Stimulated activated CD4-positive, alpha-beta T cell treated with anti-CD3 and anti-CD28 coated beads, Interleukin-2, amount 100 ng/mL, for 24 hours (primary cell): ENCODE results near the gene CRIP1.

Experiments
- DNase-seq, 2 donors: peaks; one replicate each; pipeline ENCODE4 v3.0.0-alpha.2; 2020

Gene CRIP1

DNA sequence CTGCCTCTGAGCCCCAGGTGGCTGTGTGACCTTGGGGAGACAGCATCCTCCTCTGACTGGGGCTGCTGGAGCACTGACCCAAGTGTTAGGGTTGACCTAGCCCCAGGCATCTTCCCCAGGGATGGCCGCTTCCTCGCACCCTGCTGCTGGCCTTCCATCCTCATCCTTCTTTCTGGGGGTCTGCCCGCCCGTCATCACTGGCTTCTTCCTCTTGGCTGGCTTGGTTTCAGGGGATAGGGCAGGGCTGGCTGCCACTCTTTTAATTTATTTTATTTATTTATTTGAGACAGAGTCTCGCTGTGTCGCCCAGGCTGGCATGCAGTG, 7.9 kb downstream of the CRIP1 start:
- DNase-seq = no peak

DNA sequence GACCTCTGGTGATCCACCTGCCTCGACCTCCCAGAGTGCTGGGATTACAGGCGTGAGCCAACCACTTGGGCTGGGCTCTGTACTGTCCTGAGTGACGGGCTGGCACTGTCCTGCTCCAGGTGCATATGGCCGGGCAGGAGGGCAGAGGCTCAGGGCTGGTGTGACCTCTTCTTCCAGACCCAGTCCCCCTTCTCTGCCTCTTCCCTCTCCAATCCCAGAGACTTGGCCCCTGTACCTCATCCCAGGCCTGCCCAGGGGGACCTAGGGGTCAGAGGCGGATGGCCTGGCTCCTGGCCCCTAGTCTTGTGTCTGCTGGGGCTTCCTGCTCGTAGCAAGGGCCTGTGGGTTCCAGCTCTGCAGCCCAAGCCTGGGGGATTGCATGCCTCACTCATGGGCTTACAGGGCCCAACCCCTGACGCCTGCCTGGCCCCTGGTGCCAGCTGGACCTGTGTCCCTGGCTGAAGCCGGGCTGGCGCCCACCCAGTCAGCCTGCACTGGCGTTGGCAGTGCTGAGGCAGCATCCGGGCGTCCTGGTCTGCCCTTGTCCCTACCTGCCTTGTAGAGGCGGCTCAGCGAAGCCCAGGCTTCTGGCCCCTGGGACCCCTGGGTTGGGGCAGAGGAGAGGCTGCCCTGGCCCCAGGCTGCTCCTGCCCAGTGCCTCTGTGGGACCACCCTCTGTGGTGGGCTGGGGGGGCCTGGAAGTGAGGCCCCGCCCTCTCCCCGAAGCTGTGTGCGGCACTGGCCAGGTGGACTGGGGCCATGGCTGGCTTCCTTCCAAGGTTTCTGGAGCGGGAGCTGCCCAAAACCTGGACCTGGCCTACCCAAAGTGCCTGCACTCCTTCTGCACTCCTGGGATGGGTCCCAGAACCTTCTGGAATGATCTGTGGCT, 8.7 kb downstream of the CRIP1 start:
- no peak for DNase-seq

DNA sequence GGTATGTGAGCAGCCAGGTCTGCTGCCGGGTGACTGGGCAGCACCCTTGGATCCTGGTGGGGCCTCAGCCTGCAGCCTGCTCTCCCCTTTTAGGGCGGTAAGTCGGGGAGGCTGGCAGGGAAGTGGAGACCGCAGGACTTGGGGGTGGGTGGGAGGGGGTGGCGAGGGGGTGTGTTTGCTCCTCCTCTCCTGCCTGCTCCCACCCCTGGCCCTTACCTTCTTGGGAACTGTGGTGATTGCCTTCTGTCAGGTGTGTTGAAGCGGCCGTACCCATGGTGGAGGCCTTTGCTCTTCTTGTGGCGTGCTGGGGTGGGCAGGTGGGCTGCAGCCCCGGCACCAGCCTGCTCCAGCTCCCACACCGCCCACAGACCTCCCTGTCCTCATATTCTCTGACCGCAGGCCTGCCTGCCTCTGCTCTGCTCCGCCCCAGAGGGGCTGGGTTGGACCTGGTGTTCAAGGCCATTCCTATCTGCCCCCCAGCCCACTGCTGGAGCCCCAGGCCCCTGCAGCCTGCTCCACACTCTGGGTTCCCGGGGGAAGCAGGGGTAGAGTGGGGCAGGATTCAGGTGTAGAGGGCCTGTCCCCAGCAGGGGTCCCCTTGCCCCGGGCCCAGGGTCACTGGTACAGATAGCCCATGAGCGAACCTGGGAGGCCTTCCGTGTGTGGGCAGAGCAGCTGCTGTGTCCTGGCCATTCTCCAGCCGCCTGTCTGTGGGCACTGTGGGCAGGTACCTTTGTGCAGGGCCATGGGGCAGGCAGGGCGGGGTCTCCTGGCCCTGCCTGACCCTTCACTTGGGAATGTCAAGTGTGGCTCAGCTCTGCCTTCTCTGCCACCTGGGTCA, 9.5 kb downstream of the CRIP1 start:
- DNase-seq = no peak

DNA sequence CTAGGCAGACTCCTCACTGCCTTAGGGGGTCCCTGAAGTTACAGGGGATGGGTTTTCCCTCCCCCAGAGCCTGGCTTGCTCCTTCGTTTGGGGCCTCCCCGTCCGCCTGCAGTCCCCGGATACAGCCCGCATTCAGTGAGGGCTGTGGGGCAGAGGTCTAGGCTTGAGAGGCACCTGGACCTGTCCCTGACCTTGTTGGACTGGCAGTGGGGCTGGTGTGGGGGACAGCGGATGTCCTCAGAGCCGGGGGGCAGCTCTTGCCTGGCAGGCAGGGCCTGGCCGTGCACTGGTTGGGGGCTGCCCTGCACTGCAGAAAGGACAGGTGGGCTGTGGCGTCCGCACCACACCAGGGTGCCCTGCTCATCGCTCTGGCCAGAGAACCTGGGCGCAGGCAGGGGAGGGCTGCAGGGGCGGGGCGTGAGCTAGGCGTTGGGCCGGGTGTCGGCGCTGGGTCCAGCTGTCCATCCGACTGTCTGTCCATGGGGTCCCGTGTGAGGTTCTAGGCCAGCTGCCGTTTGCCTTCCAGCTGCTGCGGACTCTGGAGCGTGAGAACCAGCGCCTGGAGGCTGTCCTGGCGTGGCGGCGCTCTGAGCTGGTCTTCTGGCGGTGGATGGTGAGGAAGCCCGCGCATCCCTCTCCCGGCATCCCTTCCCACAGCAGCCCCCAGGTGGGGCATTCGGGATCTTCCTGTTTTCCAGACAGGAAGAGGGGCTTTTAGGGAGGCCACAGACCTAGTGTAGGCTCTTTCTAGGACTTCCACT, 10.3 kb downstream of the CRIP1 start:
- no peak for DNase-seq

DNA sequence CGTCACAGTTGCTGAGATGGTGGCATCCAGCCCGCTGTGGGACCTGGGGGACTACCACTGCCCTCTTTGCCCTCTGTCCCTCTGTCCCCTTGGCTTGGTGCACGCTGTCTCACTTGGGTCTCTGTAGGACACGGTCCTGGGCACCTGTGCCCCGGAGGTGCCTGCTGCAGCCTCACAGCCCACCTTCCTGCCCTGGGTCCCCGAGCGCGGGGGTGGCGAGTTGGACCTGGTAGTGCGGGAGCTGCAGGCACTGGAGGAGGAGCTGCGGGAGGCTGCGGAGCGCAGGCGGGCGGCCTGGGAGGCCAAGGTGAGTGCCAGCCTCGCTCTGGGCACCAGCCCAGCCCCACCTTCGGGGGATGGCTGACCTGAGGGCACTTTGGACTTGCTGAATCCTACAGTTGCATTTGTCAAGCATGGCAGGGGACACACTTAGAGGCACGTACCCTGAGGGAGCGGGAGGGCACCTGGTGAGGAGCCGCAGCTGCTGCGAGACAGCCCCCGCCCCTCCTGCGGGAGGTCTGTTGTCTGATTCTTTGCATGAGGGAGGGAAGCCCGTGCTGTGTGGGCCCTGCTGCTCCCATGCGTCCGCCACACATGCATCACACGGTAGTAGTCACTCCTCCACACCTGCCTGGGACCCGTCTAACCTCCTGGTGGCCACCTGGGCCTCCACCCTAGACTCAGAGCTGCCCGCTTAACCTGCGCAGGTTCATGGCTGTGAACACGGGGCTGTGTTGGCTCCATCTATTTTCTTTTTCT, 11.2 kb downstream of the CRIP1 start:
- no peak for DNase-seq

DNA sequence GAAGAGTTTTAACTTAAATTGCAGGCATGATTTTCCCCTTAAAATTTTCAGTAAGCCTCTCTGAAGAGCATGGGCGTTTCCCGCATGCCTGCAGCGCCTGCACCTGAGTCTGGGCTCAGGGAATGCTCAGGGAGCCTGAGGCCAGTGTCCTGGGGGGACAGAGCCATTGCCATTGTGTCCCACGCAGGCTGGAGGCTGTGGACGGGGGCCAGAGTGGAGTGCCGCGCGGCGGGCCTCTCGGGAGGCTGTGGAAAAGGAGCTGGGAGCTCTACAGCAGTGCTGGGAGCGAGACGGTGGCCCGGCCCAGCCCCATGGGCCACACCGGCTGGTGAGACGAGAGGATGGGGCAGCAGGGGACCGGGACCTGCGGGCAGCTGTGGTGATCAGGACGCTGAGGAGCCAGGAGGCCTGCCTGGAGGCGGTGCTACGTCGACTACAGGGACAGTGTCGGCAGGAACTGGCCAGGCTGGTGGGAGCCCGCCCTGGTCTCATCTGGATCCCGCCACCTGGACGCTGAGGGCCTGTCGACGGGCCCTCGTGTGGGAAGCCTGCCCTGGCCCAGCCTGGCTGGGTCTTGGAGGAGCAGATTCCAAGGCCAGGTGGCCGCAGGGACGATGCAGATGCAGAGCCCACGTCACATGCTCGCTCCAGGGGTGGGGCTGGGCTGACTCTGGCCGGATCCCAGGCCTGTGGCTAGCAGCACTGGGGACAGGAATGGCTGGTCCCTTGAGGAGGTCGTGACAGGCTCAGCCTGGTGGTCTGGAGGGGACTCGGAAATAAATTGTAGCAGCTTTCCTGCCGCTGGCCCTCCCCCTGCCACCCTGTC, 12.0 kb downstream of the CRIP1 start:
- DNase-seq = no peak

DNA sequence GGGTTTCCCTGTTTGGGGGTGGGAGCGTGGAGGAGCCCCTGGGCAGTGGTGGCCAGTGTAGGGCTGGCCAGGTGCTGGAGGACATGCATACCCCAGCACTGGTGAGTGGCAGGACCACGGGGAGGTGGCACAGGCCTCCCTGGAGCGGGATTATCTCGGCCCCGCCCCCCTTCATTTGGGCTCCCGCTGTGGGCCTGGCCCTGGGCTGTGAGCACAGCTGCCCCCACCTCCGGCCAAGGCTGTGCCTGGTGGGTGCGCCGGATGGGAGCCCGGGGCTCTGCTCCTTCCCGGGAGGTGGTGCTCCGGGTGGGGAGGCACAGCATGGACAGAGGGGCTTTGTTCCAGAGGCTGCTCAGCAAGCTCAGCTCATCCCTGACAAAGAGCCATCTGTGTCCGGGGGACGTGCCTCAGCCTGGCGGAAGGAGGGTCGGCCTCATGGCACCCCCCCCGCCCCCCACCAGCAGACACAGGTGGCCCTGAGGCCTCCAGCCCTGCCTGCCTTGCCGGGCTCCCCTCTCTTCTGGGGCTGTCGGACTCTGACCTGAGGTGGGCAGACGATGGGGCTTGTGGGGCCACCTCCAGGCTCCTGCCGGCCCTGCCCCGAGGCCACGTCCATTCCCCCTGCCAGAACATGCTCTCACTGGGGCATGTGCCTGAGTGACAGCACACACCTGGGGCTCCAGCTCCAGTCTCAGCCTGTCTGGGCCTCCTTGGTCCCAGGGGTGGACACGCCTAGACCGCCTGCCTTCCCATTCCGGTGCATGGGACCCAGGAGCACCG, 12.8 kb downstream of the CRIP1 start:
- DNase-seq = no peak

DNA sequence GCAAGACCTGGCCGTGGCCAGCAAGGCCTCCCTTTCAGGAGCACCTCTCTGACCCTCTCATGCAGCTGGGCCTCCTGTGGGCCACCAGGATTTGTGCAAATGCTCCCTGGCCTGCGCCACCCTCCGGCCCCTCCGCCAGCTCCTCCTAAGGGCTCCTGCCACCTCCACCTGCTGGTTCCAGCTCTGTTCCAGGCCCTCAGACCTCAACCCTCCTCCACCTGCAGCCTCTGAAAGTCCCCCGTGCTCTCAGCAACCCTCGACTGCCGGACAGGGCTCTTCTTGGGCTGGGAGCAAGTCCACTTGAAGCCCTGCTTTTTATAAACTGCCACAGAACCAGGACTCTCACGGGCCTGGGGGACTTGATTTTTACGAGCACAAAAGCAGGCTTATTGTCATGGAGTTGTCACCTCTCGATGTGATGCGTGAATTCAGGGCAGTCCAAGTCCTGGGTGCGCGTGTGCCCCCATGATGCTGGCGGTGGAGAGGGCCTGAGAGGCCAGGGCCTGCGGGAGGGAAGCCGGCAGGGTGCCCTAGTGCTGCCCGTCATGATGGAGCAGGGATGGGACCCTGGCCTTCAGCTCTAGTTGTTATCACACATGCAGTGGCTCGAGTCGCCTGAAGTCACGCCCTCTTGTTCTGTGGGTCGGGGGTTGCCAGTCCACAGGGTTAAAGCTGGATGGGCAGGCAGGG, 13.5 kb downstream of the CRIP1 start:
- no peak for DNase-seq

DNA sequence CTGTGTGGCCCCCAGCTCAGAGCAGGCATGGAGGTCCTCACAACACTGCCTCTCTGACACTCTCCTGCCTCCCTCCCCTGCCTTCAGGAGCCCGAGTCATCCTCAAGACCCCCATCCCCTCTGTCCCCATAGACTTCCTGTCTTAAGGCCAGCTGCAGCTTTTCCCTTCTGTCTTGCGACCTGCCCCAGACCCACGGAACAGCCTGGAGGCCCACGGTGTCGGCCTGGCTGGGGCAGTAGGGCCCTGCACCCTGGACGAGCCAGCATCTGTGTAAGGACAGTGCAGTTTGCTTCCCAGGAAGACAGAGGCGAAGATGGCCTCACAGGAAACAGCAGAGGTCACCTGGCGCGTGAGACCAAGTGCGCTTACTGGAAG, 14.0 kb downstream of the CRIP1 start:
- no peak for DNase-seq

DNA sequence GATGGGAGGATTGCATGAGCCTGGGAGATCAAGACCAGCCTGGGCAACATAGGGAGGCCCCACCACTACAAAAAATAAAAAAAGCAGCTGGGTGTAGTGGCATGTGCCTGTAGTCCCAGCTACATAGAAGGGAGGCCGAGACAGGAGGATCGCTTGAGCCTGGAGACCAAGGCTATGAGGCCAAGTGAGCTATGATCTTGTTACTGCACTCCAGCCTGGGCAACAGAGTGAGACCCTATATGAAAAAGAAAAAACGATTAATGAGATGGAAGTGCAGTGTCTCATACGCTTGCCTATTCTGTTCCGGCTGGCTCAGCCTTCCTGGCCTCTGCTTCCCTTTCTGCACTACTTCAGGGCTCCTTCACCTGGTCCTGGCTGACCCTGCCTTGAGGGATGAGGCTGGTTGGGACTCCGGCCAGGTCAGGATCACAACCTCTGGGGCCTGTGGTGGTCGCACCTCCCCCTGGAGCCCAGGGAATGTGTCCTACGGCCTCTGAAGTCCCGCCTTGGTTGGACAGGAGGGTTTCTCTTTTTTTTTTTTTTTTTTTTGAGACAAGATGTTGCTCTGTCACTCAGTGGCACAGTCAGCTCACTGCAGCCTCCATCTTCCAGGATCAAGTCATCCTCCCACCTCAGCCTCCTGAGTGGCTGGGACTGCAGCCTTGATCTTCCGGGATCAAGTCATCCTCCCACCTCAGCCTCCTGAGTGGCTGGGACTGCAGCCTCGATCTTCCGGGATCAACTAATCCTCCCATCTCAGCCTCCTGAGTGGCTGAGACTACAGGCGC, 15.0 kb downstream of the CRIP1 start:
- DNase-seq = no peak

DNA sequence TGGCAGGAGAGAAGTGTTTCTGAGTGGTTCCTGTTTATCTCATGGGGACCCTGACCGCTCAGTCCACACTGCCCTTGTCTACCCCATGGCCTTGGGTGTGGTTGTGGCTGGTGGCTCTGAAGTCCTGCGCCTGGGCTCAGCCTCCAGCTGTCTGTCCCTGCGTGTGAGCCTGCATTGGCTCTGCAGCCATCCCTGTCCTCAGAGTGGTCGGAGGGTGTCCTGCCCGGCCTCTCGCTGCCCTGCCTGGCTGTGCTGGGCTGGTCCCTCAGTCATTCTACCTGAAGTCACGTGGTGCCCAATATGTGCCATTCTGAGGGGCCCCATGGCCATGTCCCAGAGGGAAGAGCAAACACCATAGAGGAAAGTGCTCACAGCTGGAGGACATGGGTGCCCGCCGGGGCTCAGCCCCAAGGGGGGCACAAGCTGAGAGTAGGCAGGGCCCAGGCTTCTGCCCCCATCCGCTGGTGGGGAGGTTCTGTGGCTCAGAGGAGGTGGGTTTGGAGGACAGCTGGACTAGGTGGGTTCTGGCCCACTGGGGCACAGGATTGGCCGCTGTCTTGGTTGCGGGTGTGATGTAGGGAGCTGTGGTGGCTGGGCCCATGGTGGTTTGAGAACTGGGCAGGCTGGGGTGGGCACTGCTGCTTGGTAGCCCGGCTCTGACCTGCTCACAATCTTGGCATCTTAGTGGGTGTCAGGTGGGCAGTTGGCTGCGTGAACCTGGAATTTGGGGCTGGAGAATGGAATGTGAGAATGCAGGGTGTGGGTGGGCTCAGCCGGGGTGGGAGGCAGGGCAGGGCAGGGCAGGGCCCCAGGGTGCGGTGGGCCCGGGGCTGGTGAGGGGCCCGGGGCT, 16.0 kb downstream of the CRIP1 start:
- no peak for DNase-seq

DNA sequence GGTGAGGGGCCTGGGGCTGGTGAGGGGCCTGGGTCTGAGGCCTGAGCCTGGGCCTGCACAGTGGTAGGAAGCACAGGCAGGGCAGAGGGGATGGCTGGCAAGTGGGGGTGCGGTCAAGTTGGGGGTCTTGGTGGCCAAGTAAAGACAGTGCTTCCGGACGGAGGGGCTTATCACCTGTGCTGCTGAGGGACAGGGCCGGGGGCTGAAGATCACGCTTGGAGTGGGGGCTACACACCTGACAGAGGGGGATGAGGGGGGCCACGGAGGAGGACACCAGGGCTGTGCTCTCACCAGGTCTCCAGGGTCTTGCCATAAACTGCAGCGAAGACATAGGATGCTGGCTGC, 16.6 kb downstream of the CRIP1 start:
- no peak for DNase-seq

DNA sequence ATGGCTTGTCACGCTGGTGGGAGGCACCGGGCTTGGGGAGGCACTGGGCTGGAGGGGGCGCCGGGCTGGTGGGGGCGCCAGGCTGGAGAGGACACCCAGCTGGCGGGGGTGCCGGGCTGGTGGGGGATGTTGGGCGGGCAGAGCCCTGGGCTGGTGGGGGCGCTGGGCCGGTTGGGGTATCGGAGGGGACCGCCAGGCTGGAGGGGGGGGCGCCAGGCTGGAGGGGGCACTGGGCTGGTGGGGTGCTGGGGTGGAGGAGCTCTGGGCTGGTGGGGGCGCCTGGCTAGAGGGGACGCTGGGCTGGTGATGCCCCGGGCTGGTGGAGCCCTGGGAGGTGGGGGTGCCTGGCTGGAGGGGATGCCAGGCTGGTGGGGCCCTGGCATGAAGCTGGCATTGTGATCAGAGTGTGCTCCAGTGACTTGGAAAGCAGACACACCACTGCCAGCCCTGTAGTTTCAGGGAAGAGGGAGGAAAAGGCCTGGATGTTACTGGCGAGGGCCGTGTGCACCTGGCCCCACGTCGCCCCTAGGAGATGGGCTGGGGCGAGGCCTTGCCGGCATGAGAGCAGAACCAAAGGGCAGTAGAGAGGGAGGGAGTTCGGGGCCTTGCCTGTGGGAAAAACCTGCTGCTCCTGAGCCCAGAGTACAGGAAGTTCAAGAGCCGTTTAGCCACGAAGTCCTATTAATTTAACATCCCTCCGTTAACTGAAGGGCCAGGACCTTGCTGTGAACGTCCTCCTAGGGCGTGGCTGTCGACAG, 17.4 kb downstream of the CRIP1 start:
- DNase-seq = no peak

DNA sequence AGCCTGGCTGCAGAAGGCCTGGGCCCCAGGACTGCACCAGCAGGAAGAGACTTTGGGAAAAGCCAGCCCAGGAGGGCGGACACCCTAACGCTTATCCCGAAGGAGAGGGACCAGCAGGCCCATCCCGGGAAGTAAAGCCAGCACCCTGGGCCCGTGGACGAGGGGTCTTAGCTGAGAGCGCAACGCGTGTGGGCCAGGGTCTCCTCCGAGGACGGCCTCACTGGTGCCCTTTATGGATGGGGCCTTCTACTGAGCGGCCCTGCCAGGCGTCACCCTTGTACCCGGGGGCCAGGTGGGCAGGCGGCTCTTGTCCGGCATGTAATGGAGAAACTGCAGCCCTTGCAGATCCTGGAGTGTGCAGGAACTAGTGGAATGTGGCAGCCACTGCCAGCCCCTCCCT, 18.4 kb downstream of the CRIP1 start:
- no peak for DNase-seq

DNA sequence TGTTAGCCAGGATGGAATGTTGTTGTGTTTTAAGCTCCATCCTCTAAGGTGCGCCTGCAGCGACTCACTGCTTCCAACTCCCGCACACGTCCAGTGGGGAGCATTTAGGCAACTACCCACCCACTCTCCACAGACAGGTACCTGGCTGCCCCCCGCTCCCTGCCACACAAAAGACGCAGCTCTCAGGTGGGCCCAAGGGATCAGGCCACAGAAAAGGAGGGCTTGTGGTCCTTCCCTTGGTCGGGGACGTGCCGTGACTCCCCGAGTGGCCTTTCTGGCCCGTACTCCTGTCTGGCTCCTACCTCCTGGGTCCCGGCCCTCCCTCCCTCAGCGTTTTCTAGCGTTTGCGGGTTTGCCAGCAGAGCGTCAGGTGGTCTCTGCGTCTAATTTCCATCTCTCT, 20.6 kb downstream of the CRIP1 start:
- DNase-seq = no peak

DNA sequence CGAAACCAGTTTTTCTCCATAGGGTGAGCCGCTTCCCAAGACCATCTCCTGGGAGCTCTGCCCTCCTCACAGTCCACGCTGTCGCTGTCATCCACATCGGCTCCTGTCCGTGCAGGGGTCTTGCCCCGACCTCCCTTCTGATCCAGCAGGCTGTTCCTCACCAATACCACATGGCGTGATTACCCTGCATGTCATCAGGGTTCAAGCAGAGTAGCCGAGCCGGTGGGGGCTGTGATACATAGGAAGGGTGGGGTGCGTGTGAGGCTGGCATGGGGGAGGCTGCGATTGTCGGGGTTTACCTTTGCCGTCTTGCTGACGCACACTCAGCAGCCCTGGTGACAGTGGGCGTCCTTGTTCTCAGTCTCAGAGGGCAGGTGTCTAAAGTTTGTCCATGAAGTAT, 21.4 kb downstream of the CRIP1 start:
- DNase-seq = no peak

DNA sequence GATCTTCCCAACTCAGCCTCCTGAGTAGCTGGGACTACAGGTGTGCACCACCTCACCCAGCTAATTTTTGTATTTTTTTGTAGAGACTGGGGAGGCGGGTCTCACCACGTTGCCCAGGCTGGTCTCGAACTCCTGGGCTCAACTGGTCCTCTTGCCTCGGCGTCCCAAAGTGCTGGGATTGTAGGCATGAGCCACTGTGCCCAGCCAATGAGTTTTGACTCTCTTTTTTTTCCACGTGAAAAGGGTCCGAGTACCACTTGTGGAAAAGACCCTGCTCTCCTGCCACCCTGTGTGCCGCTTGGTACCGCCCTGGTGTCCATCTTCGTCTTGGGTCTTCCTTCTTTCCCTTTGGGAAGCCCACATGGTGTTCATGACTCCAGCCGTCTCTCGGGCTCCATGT, 21.9 kb downstream of the CRIP1 start:
- DNase-seq = no peak

DNA sequence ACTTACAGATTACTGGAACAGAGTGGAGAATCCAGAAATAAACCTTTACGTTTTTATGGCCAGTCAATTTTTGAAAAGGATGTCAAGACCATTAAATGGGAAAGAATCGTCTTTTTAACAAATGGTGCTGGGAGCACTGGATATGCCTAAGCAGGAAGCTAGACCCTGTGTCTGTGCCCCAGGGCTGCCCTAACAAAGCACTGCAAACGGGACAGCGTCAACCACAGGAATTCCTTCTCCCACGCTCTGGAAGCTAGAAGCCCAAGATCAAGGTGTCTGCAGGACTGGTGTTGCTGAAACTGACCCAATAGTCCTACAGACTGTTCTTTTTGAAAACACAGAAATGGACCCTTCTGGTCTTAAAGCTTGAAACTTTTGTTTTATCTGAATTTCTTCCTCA, 30.4 kb downstream of the CRIP1 start:
- no peak for DNase-seq
